HEK293T (cell line): ENCODE data around the gene CDHR1.

Experiments used
- FOXA1 ChIP-seq: fragments of 450-650 bp; IDR thresholded peaks from 2 replicates; pipeline ENCODE4 v1.6.1; 2016; ENCODE audit warnings: mild to moderate bottlenecking
- L3MBTL2 ChIP-seq: fragments of 450-650 bp; conservative IDR thresholded peaks from 2 replicates; pipeline ENCODE4 v1.6.1; 2016; ENCODE audit warnings: mild to moderate bottlenecking
- NFRKB ChIP-seq: fragments of 450-650 bp; IDR thresholded peaks from 2 replicates; pipeline ENCODE4 v1.6.1; 2016; ENCODE audit warnings: mild to moderate bottlenecking, moderate library complexity
- SP1 ChIP-seq: fragments of 450-650 bp; IDR thresholded peaks from 2 replicates; pipeline ENCODE4 v1.6.1; 2017
- SUZ12 ChIP-seq: fragments of 450-650 bp; IDR thresholded peaks from 2 replicates; pipeline ENCODE4 v1.6.1; 2016; ENCODE audit warnings: mild to moderate bottlenecking

- TF ChIP-seq SP1 = no peak
- TF ChIP-seq SUZ12 = no peak
- no peak for TF ChIP-seq L3MBTL2
- no peak for TF ChIP-seq FOXA1
- no peak for TF ChIP-seq NFRKB
Measured at GRCh38 chr10:84208023-84208422, 13.7 kb downstream of the CDHR1 start.
